Testis (tissue), 3 donors: ENCODE measurements around the gene DHRS3. TPM values are rescaled to one million over a fixed set of nuclear protein-coding genes. Genes with fewer than 3 reads are reported as not detected.
"Not testable (repeated sequence)": the region's sequence is repeated elsewhere in the genome, so short reads cannot be mapped to it uniquely, and the experiment has no call there.

Source experiments
- DNase-seq: peaks from one replicate; pipeline ENCODE4 v3.0.0-alpha.2; 2019
- H3K27ac ChIP-seq, 2 donors: fragments of 200-600 bp; sonication (generic); one replicate each; pipeline ENCODE4 v1.5.1; 2019
- H3K27me3 ChIP-seq: fragments of 200-600 bp; sonication (generic); one replicate; pipeline ENCODE4 v1.5.1; 2019
- H3K36me3 ChIP-seq: fragments of 200-600 bp; sonication (generic); one replicate; pipeline ENCODE4 v1.5.1; 2017; ENCODE audit warnings: low read depth; ENCODE audit errors: missing control alignments
- H3K4me1 ChIP-seq: fragments of 200-600 bp; sonication (generic); one replicate; pipeline ENCODE4 v1.5.1; 2019
- H3K4me3 ChIP-seq, 2 donors: fragments of 200-600 bp; sonication (generic); one replicate each; pipeline ENCODE4 v1.5.1; 2017 to 2019
- H3K9me3 ChIP-seq: fragments of 200-600 bp; sonication (generic); one replicate; pipeline ENCODE4 v1.5.1; 2017
- CTCF ChIP-seq, 3 experiments: fragments of 450-650 bp in 2 of 3; fragments of 200-600 bp in 1 of 3; sonication (generic) in 1 of 3; IDR thresholded peaks; one replicate each; pipeline ENCODE4 v1.5.1; 2016 to 2019; ENCODE audit warnings: antibody characterized with exemption in 3 of 3, mild to moderate bottlenecking in 2 of 3, moderate library complexity in 1 of 3
- POLR2A ChIP-seq: fragments of 450-650 bp; IDR thresholded peaks from one replicate; pipeline ENCODE4 v1.6.1; 2017; ENCODE audit warnings: antibody characterized with exemption, mild to moderate bottlenecking, moderate library complexity
- WGBS, 2 donors: methylation state at CpG; one replicate each; pipeline ENCODE4 v1.1.5; 2018; 5-methylcytosine and 5-hydroxymethylcytosine counted together
- intact Hi-C: fragments of 100-400 bp; cut with DNase I; formaldehyde crosslinking; loops from one replicate; pipeline ENCODE4 v1.15.1; 2023; ENCODE audit warnings: low total_unique reads
- polyA plus RNA-seq: library from polyadenylated mRNA; stranded (reverse); fragments of 350-450 nt; fragmentation: Illumina TruSeq; extraction: RNeasy Lipid Tissue Mini Kit (QIAGEN cat#74804); gene quantifications from one replicate; pipeline ENCODE4 v1.2.3, GENCODE V29; 2014; ENCODE audit warnings: low read depth, low replicate concordance; ENCODE audit not compliant: insufficient read depth
- total RNA-seq, 2 donors: library from RNA; depleted of rRNA; stranded (reverse); fragments of >200 nt; gene quantifications; one replicate each; pipeline ENCODE4 v1.2.3, GENCODE V29; 2016

The DHRS3 gene
- total and polyA plus RNA-seq, 3 donors from 2014 or later: 27.1 to 38.7 (median 30.2) TPM

DNA sequence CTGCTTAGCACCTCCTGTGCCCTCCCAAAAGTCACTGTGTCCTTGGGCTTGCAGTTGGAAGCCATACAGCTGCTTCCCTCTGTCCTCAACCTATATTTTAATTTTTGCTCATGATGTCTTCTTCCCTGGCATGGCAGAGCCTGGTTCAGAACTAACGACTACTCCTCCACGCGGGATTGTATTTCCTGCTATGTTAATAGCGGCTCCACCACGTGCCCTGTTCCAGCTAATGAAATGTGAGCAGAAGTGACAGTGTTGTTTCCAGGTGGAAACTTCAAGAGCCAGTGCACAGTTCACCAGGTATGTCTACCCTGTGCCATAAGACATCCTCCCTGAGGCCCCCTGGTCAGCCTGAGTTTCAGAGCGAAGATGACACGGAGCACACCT, 52.1 kb downstream of the DHRS3 start:
- 81 to 88% methylated on average over 7 of the region's 7 CpGs for WGBS, 2 donors
- Histone ChIP-seq H3K9me3 (no peaks in the 10 kb centered on the region), H3K27ac (no peak overlapping the region), H3K27me3 (no peaks in the 10 kb centered on the region), H3K36me3 (no peaks in the 10 kb centered on the region), H3K4me1 (no peaks in the 10 kb centered on the region), H3K4me3 (no peak overlapping the region)
- no peak for DNase-seq
- intact Hi-C loops: no loop called here
- no peak for TF ChIP-seq CTCF (IDR thresholded peaks at IDR 0.05)

DNA sequence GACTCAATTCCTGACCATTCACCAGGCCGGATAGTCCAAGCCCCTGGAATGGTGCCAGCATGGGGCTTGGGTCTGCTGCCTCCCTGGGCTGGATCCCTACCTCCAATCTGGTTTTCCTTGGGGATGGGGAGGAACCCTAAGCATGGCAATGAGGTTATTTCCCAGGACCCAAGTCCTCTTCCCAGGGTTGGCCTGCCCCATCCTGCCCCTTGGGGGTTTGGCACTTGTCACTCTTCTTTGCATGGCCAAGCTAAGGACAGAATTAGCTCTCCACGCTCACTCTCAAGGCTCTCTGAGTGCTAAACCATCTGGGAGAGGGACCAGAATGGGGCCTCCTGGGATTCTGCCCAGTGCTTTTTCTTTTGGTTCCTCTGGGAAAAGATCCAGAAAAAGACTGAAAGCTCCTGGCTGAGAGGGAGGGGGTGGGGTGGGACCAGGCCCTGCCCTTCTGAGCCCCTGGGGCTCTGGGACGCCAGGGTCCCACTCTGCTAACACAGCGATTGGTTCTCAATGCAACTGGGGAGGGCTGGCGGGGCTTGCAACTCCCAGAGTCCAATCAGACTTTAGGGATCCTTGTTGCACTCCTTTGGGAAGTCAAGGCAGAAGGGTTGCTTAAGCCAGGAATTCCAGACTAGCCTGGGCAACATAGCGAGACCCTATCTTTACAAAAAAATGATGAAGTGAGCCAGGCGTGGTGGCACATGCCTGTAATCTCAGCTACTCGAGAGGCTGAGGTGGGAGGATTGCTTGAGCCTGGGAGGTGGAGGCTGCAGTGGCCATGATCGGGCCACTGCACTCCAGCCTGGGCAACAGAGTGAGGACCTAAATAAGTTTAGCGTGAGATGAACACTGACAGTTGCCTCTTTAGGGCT, 52.7 kb downstream of the DHRS3 start:
- no peak overlapping the region for H3K27ac ChIP-seq

GRCh38 chr1:12564251-12564650, 53.8 kb downstream of the DHRS3 start:
- H3K27me3 ChIP-seq, H3K4me3 ChIP-seq, H3K9me3 ChIP-seq, DNase-seq, H3K36me3 ChIP-seq, intact Hi-C loops, H3K4me1 ChIP-seq, H3K27ac ChIP-seq: not testable (repeated sequence)
- WGBS, 2 donors: 93 to 94% methylated on average over 3 of the region's 3 CpGs

More for the DNA sequence above, 52.7 kb downstream of the DHRS3 start:
- H3K4me1 ChIP-seq: no peaks in the 10 kb centered on the region
- no peak for DNase-seq
- no peaks in the 10 kb centered on the region for H3K9me3 ChIP-seq
- no peaks in the 10 kb centered on the region for H3K36me3 ChIP-seq
- 80 to 82% methylated on average over 7 to 10 of the region's 10 CpGs for WGBS, 2 donors
- TF ChIP-seq POLR2A (no peak), CTCF (IDR thresholded peaks at IDR 0.05) (no peak)
- H3K27me3 ChIP-seq: no peaks in the 10 kb centered on the region
- H3K4me3 ChIP-seq: no peak overlapping the region
- intact Hi-C loops: no loop called here

- Histone ChIP-seq H3K36me3 (no peaks in the 10 kb centered on the region), H3K4me3 (no peak overlapping the region), H3K4me1 (no peaks in the 10 kb centered on the region), H3K27ac (no peak overlapping the region), H3K27me3 (no peaks in the 10 kb centered on the region), H3K9me3 (no peaks in the 10 kb centered on the region)
- intact Hi-C loops: no loop called here
- WGBS, 2 donors: 83% methylated on average over 3 of the region's 3 CpGs; no CpG with 5 or more reads in 1 of the 2 donors
- DNase-seq: no peak
- TF ChIP-seq CTCF (IDR thresholded peaks at IDR 0.05) (no peak), POLR2A (no peak)
These were observed 54.9 kb downstream of the DHRS3 start for GRCh38 chr1:12562955-12563576.

- WGBS, 2 donors: 98 to 100% methylated on average over 4 to 7 of the region's 7 CpGs
- no peaks in the 10 kb centered on the region for H3K27me3 ChIP-seq
- no peak for DNase-seq
- intact Hi-C loops: no loop called here
- H3K4me3 ChIP-seq: no peak overlapping the region
- H3K9me3 ChIP-seq: no peaks in the 10 kb centered on the region
- H3K4me1 ChIP-seq: peaks cover 10% of the 10 kb centered on the region
- no peak for TF ChIP-seq POLR2A
- no peak overlapping the region for H3K27ac ChIP-seq
- H3K36me3 ChIP-seq: no peaks in the 10 kb centered on the region
These were observed 56.9 kb downstream of the DHRS3 start for GRCh38 chr1:12561121-12561520.
